IMR-90 (cell line): ENCODE results near the gene EDEM1. TPM values are rescaled to one million over a fixed set of nuclear protein-coding genes. Genes with fewer than 3 reads are reported as not detected.
"Not testable (repeated sequence)": the region's sequence is repeated elsewhere in the genome, so short reads cannot be mapped to it uniquely, and the experiment has no call there.

Experiments used
- ATAC-seq: fragments of 200-7000 bp; cut with Tn5 transposase; 2 replicates; pipeline ENCODE4 v1.9.1; 2020; ENCODE audit warnings: low read depth, mild to moderate bottlenecking, moderate library complexity
- BruUV-seq: library from RNA; stranded (reverse); fragments of 400-500 nt; replicated peaks from 2 replicates; lab custom pipeline; 2021; lab: Mats Ljungman, UMichigan
- CTCF ChIA-PET: fragments of 300-600 bp; formaldehyde crosslinking; extraction: SDS; loops from one replicate; lab custom pipeline; 2021; ENCODE audit warnings: antibody characterized with exemption; lab: Yijun Ruan, JAX
- POLR2A ChIA-PET: fragments of 300-600 bp; sonication (Branson Sonifier 250); formaldehyde crosslinking; loops from one replicate; lab custom pipeline; 2022; ENCODE audit warnings: antibody characterized with exemption; ENCODE audit not compliant: unreplicated experiment; lab: Charles Lee
- DNase-seq: peaks from one replicate; pipeline ENCODE4 v3.0.0; 2013
- H2AFZ ChIP-seq: replicated peaks from 2 replicates; pipeline ENCODE3; 2013; ENCODE audit warnings: low read length, mild to moderate bottlenecking; ENCODE audit not compliant: poor library complexity
- H2AK5ac ChIP-seq: 2 replicates; pipeline ENCODE4 v1.6.1; 2013; ENCODE audit warnings: low read depth, low read length, inconsistent platforms
- H2AK9ac ChIP-seq: replicated peaks from 2 replicates; pipeline ENCODE3; 2013; ENCODE audit warnings: mild to moderate bottlenecking, low read depth, low read length, moderate library complexity; ENCODE audit not compliant: poor library complexity
- H2BK120ac ChIP-seq: 2 replicates; pipeline ENCODE4 v1.6.1; 2013; ENCODE audit warnings: low read depth, low read length, inconsistent platforms
- H2BK15ac ChIP-seq: 3 replicates; pipeline ENCODE4 v1.6.1; 2013; ENCODE audit warnings: low read depth, low read length, inconsistent platforms
- H2BK20ac ChIP-seq: 2 replicates; pipeline ENCODE4 v1.6.1; 2013; ENCODE audit warnings: low read depth, mild to moderate bottlenecking, inconsistent platforms, low read length, moderate library complexity
- H2BK5ac ChIP-seq: 2 replicates; pipeline ENCODE4 v1.6.1; 2013; ENCODE audit warnings: mild to moderate bottlenecking, low read depth, low read length, inconsistent platforms; ENCODE audit not compliant: poor library complexity, severe bottlenecking
- H3K14ac ChIP-seq: replicated peaks from 2 replicates; pipeline ENCODE4 v1.6.1; 2013; ENCODE audit warnings: low read depth, low read length, inconsistent platforms
- H3K18ac ChIP-seq: 2 replicates; pipeline ENCODE4 v1.6.1; 2013; ENCODE audit warnings: low read depth, low read length, control low read depth
- H3K23ac ChIP-seq: 2 replicates; pipeline ENCODE4 v1.6.1; 2013; ENCODE audit warnings: low read depth, low read length, inconsistent platforms
- H3K27ac ChIP-seq: 2 replicates; pipeline ENCODE4 v1.5.1; 2013; ENCODE audit warnings: mild to moderate bottlenecking, control low read depth, low read length; ENCODE audit not compliant: insufficient read depth
- H3K27me3 ChIP-seq: 2 replicates; pipeline ENCODE4 v1.6.1; 2013; ENCODE audit warnings: low read length; ENCODE audit not compliant: control insufficient read depth, insufficient read depth
- H3K36me3 ChIP-seq: 2 replicates; pipeline ENCODE4 v1.6.1; 2013; ENCODE audit warnings: low read length, mixed read lengths; ENCODE audit not compliant: control insufficient read depth, insufficient read depth
- H3K4ac ChIP-seq: 2 replicates; pipeline ENCODE4 v1.6.1; 2013; ENCODE audit warnings: low read depth, low read length, inconsistent platforms
- H3K4me1 ChIP-seq: 2 replicates; pipeline ENCODE4 v1.6.1; 2013; ENCODE audit warnings: low read length, mixed read lengths; ENCODE audit not compliant: control insufficient read depth, insufficient read depth
- H3K4me2 ChIP-seq: 2 replicates; pipeline ENCODE4 v1.6.1; 2013; ENCODE audit warnings: low read depth, mild to moderate bottlenecking, control low read depth, low read length, moderate library complexity
- H3K4me3 ChIP-seq: 2 replicates; pipeline ENCODE4 v1.5.1; 2013; ENCODE audit warnings: low read depth, mild to moderate bottlenecking, control low read depth, low read length, moderate library complexity; ENCODE audit not compliant: insufficient read depth
- H3K56ac ChIP-seq: 2 replicates; pipeline ENCODE4 v1.6.1; 2013; ENCODE audit warnings: low read length, inconsistent platforms; ENCODE audit not compliant: insufficient read depth; ENCODE audit errors: extremely low read depth
- H3K79me1 ChIP-seq, 2 experiments: 2 replicates each; pipeline ENCODE4 v1.6.1; 2013; ENCODE audit warnings: low read length in 2 of 2, inconsistent platforms in 1 of 2, low read depth in 1 of 2
- H3K9ac ChIP-seq: 2 replicates; pipeline ENCODE4 v1.6.1; 2013; ENCODE audit warnings: low read depth, low read length, control low read depth
- H3K9me1 ChIP-seq: 2 replicates; pipeline ENCODE4 v1.6.1; 2013; ENCODE audit warnings: low read length, inconsistent platforms; ENCODE audit not compliant: insufficient read depth
- H3K9me3 ChIP-seq: 2 replicates; pipeline ENCODE4 v1.6.1; 2013; ENCODE audit warnings: low read length; ENCODE audit not compliant: control insufficient read depth, insufficient read depth
- H4K20me1 ChIP-seq: 2 replicates; pipeline ENCODE4 v1.6.1; 2013; ENCODE audit warnings: low read length, inconsistent platforms; ENCODE audit not compliant: insufficient read depth
- H4K5ac ChIP-seq: 2 replicates; pipeline ENCODE4 v1.6.1; 2013; ENCODE audit warnings: mild to moderate bottlenecking, low read depth, low read length, control low read depth
- H4K8ac ChIP-seq, 2 experiments: 2 replicates each; pipeline ENCODE4 v1.6.1; 2013; ENCODE audit warnings: low read depth in 2 of 2, low read length in 2 of 2, control low read depth in 1 of 2, inconsistent platforms in 1 of 2
- H4K91ac ChIP-seq: 2 replicates; pipeline ENCODE4 v1.6.1; 2013; ENCODE audit warnings: low read depth, low read length, inconsistent platforms; ENCODE audit not compliant: insufficient read depth
- WGBS, 2 experiments: methylation state at CpG; one replicate each; pipeline versions ENCODE4 v1.1.5 to v1.1.7; 2013; ENCODE audit warnings: missing lambda C conversion rate in 2 of 2; ENCODE audit not compliant: insufficient read length in 1 of 2; ENCODE audit errors: extremely low coverage in 2 of 2; 5-methylcytosine and 5-hydroxymethylcytosine counted together
- dilution Hi-C: fragments of 300-500 bp; cut with HindIII; formaldehyde crosslinking; loops from one replicate; pipeline ENCODE4 v1.14.3; 2018; ENCODE audit warnings: low sequenced_read_pairs; ENCODE audit not compliant: unreplicated experiment
- in situ Hi-C: fragments of 300-500 bp; cut with MboI; formaldehyde crosslinking; loops from 3 replicates; pipeline ENCODE4 v1.14.3; 2019; ENCODE audit warnings: low sequenced_read_pairs, inconsistent platforms, mixed read lengths
- intact Hi-C: fragments of 100-400 bp; cut with micrococcal nuclease; formaldehyde crosslinking; loops from 2 replicates; pipeline ENCODE4 v1.10.0; 2022
- polyA plus RNA-seq, 3 experiments: library from polyadenylated mRNA; depleted of rRNA; stranded (reverse); fragments of >200 nt; gene quantifications; 2 replicates each; pipeline ENCODE4 v1.2.3, GENCODE V29; 2012; ENCODE audit warnings: low replicate concordance in 1 of 3
- total RNA-seq: library from RNA; depleted of rRNA; stranded (reverse); fragments of >200 nt; gene quantifications from 2 replicates; pipeline ENCODE4 v1.2.3, GENCODE V29; 2012

The EDEM1 gene
- total and polyA plus RNA-seq, 2 of the 4 experiments (the other 2 are of a cell fraction), result 23.5 to 27.0 TPM

GRCh38 chr3:5147152-5147551 is 40.4 kb upstream of the EDEM1 start:
- WGBS, 2 experiments, result no CpG with 5 or more reads among the region's 5 CpGs
- H4K91ac ChIP-seq, H3K27me3 ChIP-seq, DNase-seq, H3K18ac ChIP-seq, H2AK5ac ChIP-seq, H3K14ac ChIP-seq, H2AFZ ChIP-seq, intact Hi-C loops, H3K4me3 ChIP-seq, ATAC-seq, H3K4me2 ChIP-seq, H3K4me1 ChIP-seq, H3K9me3 ChIP-seq, POLR2A ChIA-PET, H2AK9ac ChIP-seq, H3K4ac ChIP-seq, H3K27ac ChIP-seq, CTCF ChIA-PET, H4K5ac ChIP-seq, H2BK120ac ChIP-seq, BruUV-seq, H3K23ac ChIP-seq, H2BK20ac ChIP-seq, H2BK5ac ChIP-seq, dilution Hi-C loops, H3K56ac ChIP-seq, in situ Hi-C loops, H2BK15ac ChIP-seq, H4K8ac ChIP-seq, H3K9me1 ChIP-seq, H3K9ac ChIP-seq, H3K36me3 ChIP-seq: not testable (repeated sequence)
- Histone ChIP-seq H4K20me1 (peaks cover 55% of the 10 kb centered on the region), H3K79me1 (peaks cover 49 to 76% of the 10 kb centered on the region in 2 experiments)
